ENCODE results near the gene AGAP1.

Gene AGAP1

GRCh38 chr2:236169151-236169721, 675.4 kb downstream of the AGAP1 start:
- DNase-seq (ENCODE audit: low read depth, low spot score), result no peak

GRCh38 chr2:236169741-236170589, 676.1 kb downstream of the AGAP1 start:
- DNase-seq (ENCODE audit: low read depth, low spot score), result no peak

GRCh38 chr2:236170590-236171165, 676.8 kb downstream of the AGAP1 start:
- no peak for DNase-seq (ENCODE audit: low read depth, low spot score)

GRCh38 chr2:236171181-236171679, 677.4 kb downstream of the AGAP1 start:
- no peak for DNase-seq (ENCODE audit: low read depth, low spot score)

- DNase-seq (ENCODE audit: low read depth, low spot score), result no peak
These were observed 677.9 kb downstream of the AGAP1 start for GRCh38 chr2:236171680-236172254.

GRCh38 chr2:236172255-236173035, 678.6 kb downstream of the AGAP1 start:
- DNase-seq (ENCODE audit: low read depth, low spot score), result no peak

GRCh38 chr2:236173036-236173728, 679.3 kb downstream of the AGAP1 start:
- no peak for DNase-seq (ENCODE audit: low read depth, low spot score)

GRCh38 chr2:236173729-236174607, 680.1 kb downstream of the AGAP1 start:
- no peak for DNase-seq (ENCODE audit: low read depth, low spot score)

GRCh38 chr2:236175548-236176150, 681.8 kb downstream of the AGAP1 start:
- DNase-seq (ENCODE audit: low read depth, low spot score), result no peak

GRCh38 chr2:236176417-236176816, 682.6 kb downstream of the AGAP1 start:
- no peak for DNase-seq (ENCODE audit: low read depth, low spot score)

GRCh38 chr2:236176951-236177350, 683.1 kb downstream of the AGAP1 start:
- no peak for DNase-seq (ENCODE audit: low read depth, low spot score)

GRCh38 chr2:236177604-236177966, 683.7 kb downstream of the AGAP1 start:
- no peak for DNase-seq (ENCODE audit: low read depth, low spot score)

- no peak for DNase-seq (ENCODE audit: low read depth, low spot score)
These were observed 684.4 kb downstream of the AGAP1 start for GRCh38 chr2:236177967-236178889.

- DNase-seq (ENCODE audit: low read depth, low spot score), result no peak
These were observed 685.0 kb downstream of the AGAP1 start for GRCh38 chr2:236178890-236179235.

- no peak for DNase-seq (ENCODE audit: low read depth, low spot score)
These were observed 685.6 kb downstream of the AGAP1 start for GRCh38 chr2:236179236-236180075.

- DNase-seq (ENCODE audit: low read depth, low spot score), result no peak
These were observed 686.4 kb downstream of the AGAP1 start for GRCh38 chr2:236180076-236180816.
